Measurements from ENCODE around the gene LPP.

Gene LPP

DNA sequence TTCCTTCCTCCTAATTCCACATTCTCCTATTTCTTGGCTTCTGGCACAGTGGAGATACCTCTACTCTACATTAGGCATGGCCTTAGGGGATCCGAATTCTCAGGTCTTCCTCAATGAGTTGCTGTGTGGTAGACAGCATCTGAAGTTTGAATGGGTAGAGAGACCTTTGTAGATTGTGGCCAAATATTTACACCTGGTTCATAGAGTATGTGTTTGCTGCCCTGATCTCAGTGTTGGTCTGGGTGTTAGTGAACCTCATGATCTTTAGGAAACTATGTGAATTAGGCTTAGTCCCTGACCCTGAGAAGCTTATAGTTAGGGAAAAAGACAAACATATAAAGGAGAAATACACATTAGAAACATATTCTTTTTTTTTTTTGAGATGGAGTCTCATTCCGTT is 75.8 kb downstream of the LPP start:
- Histone ChIP-seq H3K27me3 (ENCODE audit: insufficient read depth, poor library complexity, severe bottlenecking) (no peaks in the 10 kb centered on the region), H3K4me3 (replicated peaks; ENCODE audit: insufficient read depth, low read length) (no peak overlapping the region), H3K27ac (replicated peaks) (no peak overlapping the region)
- no peak for DNase-seq (ENCODE audit: low read depth in 1 of 2, low spot score in 1 of 2)
- TF ChIP-seq POLR2AphosphoS5 (IDR thresholded peaks at IDR 0.05; ENCODE audit: low read depth) (no peak), GABPA (IDR thresholded peaks at IDR 0.05; ENCODE audit: low read depth) (no peak), SPI1 (IDR thresholded peaks at IDR 0.05; ENCODE audit: borderline replicate concordance, low read depth) (no peak)
- TF ChIP-seq, protein P1, sequence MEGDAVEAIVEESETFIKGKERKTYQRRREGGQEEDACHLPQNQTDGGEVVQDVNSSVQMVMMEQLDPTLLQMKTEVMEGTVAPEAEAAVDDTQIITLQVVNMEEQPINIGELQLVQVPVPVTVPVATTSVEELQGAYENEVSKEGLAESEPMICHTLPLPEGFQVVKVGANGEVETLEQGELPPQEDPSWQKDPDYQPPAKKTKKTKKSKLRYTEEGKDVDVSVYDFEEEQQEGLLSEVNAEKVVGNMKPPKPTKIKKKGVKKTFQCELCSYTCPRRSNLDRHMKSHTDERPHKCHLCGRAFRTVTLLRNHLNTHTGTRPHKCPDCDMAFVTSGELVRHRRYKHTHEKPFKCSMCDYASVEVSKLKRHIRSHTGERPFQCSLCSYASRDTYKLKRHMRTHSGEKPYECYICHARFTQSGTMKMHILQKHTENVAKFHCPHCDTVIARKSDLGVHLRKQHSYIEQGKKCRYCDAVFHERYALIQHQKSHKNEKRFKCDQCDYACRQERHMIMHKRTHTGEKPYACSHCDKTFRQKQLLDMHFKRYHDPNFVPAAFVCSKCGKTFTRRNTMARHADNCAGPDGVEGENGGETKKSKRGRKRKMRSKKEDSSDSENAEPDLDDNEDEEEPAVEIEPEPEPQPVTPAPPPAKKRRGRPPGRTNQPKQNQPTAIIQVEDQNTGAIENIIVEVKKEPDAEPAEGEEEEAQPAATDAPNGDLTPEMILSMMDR (IDR thresholded peaks at IDR 0.05; ENCODE audit: insufficient read depth, low read length) = no peak
- TF ChIP-seq, protein P2, sequence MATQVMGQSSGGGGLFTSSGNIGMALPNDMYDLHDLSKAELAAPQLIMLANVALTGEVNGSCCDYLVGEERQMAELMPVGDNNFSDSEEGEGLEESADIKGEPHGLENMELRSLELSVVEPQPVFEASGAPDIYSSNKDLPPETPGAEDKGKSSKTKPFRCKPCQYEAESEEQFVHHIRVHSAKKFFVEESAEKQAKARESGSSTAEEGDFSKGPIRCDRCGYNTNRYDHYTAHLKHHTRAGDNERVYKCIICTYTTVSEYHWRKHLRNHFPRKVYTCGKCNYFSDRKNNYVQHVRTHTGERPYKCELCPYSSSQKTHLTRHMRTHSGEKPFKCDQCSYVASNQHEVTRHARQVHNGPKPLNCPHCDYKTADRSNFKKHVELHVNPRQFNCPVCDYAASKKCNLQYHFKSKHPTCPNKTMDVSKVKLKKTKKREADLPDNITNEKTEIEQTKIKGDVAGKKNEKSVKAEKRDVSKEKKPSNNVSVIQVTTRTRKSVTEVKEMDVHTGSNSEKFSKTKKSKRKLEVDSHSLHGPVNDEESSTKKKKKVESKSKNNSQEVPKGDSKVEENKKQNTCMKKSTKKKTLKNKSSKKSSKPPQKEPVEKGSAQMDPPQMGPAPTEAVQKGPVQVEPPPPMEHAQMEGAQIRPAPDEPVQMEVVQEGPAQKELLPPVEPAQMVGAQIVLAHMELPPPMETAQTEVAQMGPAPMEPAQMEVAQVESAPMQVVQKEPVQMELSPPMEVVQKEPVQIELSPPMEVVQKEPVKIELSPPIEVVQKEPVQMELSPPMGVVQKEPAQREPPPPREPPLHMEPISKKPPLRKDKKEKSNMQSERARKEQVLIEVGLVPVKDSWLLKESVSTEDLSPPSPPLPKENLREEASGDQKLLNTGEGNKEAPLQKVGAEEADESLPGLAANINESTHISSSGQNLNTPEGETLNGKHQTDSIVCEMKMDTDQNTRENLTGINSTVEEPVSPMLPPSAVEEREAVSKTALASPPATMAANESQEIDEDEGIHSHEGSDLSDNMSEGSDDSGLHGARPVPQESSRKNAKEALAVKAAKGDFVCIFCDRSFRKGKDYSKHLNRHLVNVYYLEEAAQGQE (IDR thresholded peaks at IDR 0.05; ENCODE audit: insufficient replicate concordance, low read depth) = no peak

DNA sequence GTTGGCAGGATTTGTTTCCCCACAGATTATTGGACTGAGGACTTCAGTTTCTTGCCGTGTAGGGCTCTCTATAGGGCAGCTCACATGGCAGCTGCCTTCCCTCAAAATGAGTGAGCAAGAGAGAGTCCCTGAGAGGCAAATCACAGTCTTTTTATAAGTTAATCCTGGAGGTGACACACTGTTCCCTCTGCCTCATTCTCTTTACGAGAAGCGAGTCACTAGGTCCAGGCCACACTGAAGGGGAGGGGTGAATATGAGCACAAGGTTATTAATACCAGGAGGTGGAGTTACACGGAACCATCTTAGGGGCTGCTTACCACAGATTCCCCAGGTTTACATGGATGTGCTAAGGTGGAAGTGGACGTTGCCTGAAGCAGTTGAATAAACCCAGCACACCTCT is 77.0 kb downstream of the LPP start:
- no peak overlapping the region for H3K4me3 ChIP-seq (replicated peaks; ENCODE audit: insufficient read depth, low read length)
- no peaks in the 10 kb centered on the region for H3K27me3 ChIP-seq (ENCODE audit: insufficient read depth, poor library complexity, severe bottlenecking)
- H3K27ac ChIP-seq (replicated peaks) = no peak overlapping the region
- DNase-seq (ENCODE audit: low read depth in 1 of 2, low spot score in 1 of 2) = no peak
- TF ChIP-seq POLR2AphosphoS5 (IDR thresholded peaks at IDR 0.05; ENCODE audit: low read depth) (no peak), SPI1 (IDR thresholded peaks at IDR 0.05; ENCODE audit: borderline replicate concordance, low read depth) (no peak), GABPA (IDR thresholded peaks at IDR 0.05; ENCODE audit: low read depth) (no peak)
- TF ChIP-seq, protein P2 (IDR thresholded peaks at IDR 0.05; ENCODE audit: insufficient replicate concordance, low read depth) = no peak
- TF ChIP-seq, protein P1 (IDR thresholded peaks at IDR 0.05; ENCODE audit: insufficient read depth, low read length) = no peak

DNA sequence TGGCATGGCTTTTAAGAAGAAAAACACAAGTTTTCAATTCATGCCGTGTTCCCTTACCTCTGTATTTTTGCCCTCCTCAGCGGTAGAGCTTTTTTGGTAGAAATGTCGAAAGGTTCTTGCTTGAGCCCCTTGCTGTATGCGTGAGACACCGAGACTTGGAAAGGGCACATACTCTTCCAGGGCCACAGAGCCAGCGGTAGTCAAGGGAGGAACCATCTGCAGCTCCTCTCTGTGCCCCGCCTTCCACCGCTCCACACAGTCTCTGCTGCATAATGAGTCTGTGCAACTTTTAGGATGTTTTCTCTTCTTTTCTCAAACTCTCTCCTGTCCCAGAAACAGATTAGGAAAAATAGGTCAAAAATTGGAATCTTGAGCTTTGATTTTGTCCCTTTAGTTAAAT is 77.5 kb downstream of the LPP start:
- H3K27ac ChIP-seq (replicated peaks) = no peak overlapping the region
- TF ChIP-seq SPI1 (IDR thresholded peaks at IDR 0.05; ENCODE audit: borderline replicate concordance, low read depth) = no peak
- TF ChIP-seq POLR2AphosphoS5 (IDR thresholded peaks at IDR 0.05; ENCODE audit: low read depth) = no peak
- TF ChIP-seq, protein P1 (IDR thresholded peaks at IDR 0.05; ENCODE audit: insufficient read depth, low read length) = no peak
- TF ChIP-seq GABPA (IDR thresholded peaks at IDR 0.05; ENCODE audit: low read depth) = no peak
- TF ChIP-seq, protein P2 (IDR thresholded peaks at IDR 0.05; ENCODE audit: insufficient replicate concordance, low read depth) = no peak
- no peak for DNase-seq (ENCODE audit: low read depth in 1 of 2, low spot score in 1 of 2)

More for the DNA sequence above, 77.5 kb downstream of the LPP start:
- Histone ChIP-seq H3K27me3 (ENCODE audit: insufficient read depth, poor library complexity, severe bottlenecking) (no peaks in the 10 kb centered on the region), H3K4me3 (replicated peaks; ENCODE audit: insufficient read depth, low read length) (no peak overlapping the region)
